ENCODE data around the gene TRHDE. TPM values are rescaled to one million over a fixed set of nuclear protein-coding genes. Genes with fewer than 3 reads are reported as not detected.
A peak's percentile ranks its signal among the peaks of the same experiment; 100 is the strongest.

TRHDE gene
- total RNA-seq, 1 experiment from 2014 or later, result 16.5 TPM

DNA sequence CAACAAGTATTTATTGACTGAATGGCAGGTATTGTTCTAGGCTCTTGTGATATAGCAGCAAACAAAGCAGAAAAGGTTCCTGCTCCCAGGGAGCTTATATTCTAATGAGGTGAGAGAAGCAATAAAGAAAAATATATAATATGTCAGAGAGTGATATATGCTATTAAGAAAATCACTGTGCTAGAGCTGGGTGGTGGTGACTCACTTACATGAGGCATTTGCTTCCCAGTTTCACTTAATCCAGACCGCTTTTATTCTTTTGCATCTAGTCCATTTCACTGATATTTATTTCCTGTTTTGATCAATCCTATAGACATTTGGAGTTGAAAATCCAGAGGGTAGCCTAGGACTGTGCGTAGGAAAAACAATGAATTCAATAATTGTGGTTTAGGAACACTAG lies 17.5 kb downstream of the TRHDE start:
- POLR2A ChIA-PET (ENCODE audit: unreplicated experiment), result no interaction called here
- intact Hi-C loops (cut with micrococcal nuclease), result no loop called here

DNA sequence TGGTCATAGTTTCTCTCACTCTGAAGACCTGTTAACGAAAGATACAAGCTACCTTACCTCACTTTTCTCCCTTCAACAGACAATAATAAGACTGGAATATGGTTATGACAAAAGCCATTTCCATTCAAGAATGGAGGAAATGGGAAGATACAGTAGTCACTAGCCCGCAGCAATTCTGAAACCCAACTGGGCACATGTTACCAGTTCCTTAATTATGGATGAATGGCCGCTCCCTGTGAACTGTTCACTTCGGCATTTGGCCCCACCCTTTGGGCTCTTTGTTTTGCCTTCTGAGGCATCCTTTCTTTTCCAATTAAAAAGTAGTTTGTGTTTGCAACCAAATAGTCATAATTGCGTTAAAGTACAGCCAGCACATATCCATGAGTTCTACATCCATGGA lies 19.0 kb downstream of the TRHDE start:
- no peak overlapping the region for H3K4me2 ChIP-seq (ENCODE audit: low read length)
- H3K4me3 ChIP-seq (ENCODE audit: low read length), result no peak overlapping the region
- ATAC-seq (no peak), DNase-seq (no peak)
- TF ChIP-seq EZH2phosphoT487 (IDR thresholded peaks at IDR 0.05; ENCODE audit: borderline replicate concordance, low read length) (no peak), EZH2 (IDR thresholded peaks at IDR 0.05; ENCODE audit: low read length, unreplicated experiment) (no peak)
- TF ChIP-seq, protein P1, sequence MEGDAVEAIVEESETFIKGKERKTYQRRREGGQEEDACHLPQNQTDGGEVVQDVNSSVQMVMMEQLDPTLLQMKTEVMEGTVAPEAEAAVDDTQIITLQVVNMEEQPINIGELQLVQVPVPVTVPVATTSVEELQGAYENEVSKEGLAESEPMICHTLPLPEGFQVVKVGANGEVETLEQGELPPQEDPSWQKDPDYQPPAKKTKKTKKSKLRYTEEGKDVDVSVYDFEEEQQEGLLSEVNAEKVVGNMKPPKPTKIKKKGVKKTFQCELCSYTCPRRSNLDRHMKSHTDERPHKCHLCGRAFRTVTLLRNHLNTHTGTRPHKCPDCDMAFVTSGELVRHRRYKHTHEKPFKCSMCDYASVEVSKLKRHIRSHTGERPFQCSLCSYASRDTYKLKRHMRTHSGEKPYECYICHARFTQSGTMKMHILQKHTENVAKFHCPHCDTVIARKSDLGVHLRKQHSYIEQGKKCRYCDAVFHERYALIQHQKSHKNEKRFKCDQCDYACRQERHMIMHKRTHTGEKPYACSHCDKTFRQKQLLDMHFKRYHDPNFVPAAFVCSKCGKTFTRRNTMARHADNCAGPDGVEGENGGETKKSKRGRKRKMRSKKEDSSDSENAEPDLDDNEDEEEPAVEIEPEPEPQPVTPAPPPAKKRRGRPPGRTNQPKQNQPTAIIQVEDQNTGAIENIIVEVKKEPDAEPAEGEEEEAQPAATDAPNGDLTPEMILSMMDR (conservative IDR thresholded peaks at IDR 0.05; ENCODE audit: low read depth, low read length), result no peak
- no peaks in the 10 kb centered on the region for H3K9me2 ChIP-seq (replicated peaks; ENCODE audit: low read length)
- intact Hi-C loops (cut with micrococcal nuclease), result no loop called here
- no peaks in the 10 kb centered on the region for H3K27me3 ChIP-seq (ENCODE audit: low read length)
- H3K36me3 ChIP-seq (ENCODE audit: low read depth, low read length), result peaks cover 16% of the 10 kb centered on the region
- BruUV-seq (replicated peaks), result no TSS peak
- H2AFZ ChIP-seq (ENCODE audit: low read length), result no peak overlapping the region
- no peak overlapping the region for H3K27ac ChIP-seq (ENCODE audit: low read length)
- H3K9me3 ChIP-seq (ENCODE audit: low read length), result no peaks in the 10 kb centered on the region
- no peaks in the 10 kb centered on the region for H4K20me1 ChIP-seq (ENCODE audit: low read length)
- H3K4me1 ChIP-seq (ENCODE audit: insufficient read depth, low read length), result peaks cover 30% of the 10 kb centered on the region
- H3K9ac ChIP-seq (ENCODE audit: low read length), result no peak overlapping the region
- ChIA-PET CTCF (no interaction called here), POLR2A (ENCODE audit: unreplicated experiment) (interaction anchor here (0.7 kb wide), 1 partner anchor 20 kb away, joined by 3 read pairs; no protein-coding TSS in a partner anchor)
- peaks cover 10% of the 10 kb centered on the region for H3F3A ChIP-seq (ENCODE audit: low read length, unreplicated experiment)
- peaks cover 14% of the 10 kb centered on the region for H3K79me2 ChIP-seq (ENCODE audit: low read length)

More for the DNA sequence above, 17.5 kb downstream of the TRHDE start:
- ATAC-seq, result 0 out of 2 replicates have a peak, but pooled peaks have one; percentile 35
- Histone ChIP-seq H3K27me3 (ENCODE audit: low read length) (no peaks in the 10 kb centered on the region), H3K79me2 (ENCODE audit: low read length) (peaks cover 21% of the 10 kb centered on the region), H3K36me3 (ENCODE audit: low read depth, low read length) (peaks cover 16% of the 10 kb centered on the region), H3K9ac (ENCODE audit: low read length) (no peak overlapping the region), H3F3A (ENCODE audit: low read length, unreplicated experiment) (no peaks in the 10 kb centered on the region), H2AFZ (ENCODE audit: low read length) (no peak overlapping the region), H3K9me2 (replicated peaks; ENCODE audit: low read length) (no peaks in the 10 kb centered on the region), H4K20me1 (ENCODE audit: low read length) (no peaks in the 10 kb centered on the region), H3K27ac (ENCODE audit: low read length) (no peak overlapping the region), H3K9me3 (ENCODE audit: low read length) (no peaks in the 10 kb centered on the region), H3K4me1 (ENCODE audit: insufficient read depth, low read length) (peaks cover 16% of the 10 kb centered on the region), H3K4me3 (ENCODE audit: low read length) (no peak overlapping the region), H3K4me2 (ENCODE audit: low read length) (no peak overlapping the region)
- CTCF ChIA-PET, result no interaction called here
- no peak for DNase-seq
- no TSS peak for BruUV-seq (replicated peaks)
- no peak for TF ChIP-seq EZH2 (IDR thresholded peaks at IDR 0.05; ENCODE audit: low read length, unreplicated experiment)
- TF ChIP-seq EZH2phosphoT487 (IDR thresholded peaks at IDR 0.05; ENCODE audit: borderline replicate concordance, low read length), result no peak
- TF ChIP-seq, protein P1 (conservative IDR thresholded peaks at IDR 0.05; ENCODE audit: low read depth, low read length), result no peak

DNA sequence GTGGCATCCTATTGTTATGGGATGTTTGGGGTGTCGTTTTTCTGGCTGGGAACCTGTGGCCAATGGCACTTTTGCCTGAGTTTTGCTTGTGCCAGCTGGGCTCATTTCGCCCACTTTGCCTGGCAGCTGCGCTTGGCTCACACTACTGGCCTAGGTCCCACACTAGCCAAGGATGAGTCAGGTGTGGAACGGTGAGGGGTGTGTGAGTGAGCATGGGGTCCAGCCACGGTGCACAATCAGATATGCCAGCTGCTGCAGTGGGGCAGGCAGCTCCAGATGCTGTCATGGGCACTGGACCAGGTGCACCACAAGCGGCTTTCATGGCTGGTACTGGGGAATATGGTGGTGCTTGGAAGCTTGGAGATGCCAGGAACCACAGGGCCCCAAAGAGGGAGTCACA lies 21.5 kb downstream of the TRHDE start:
- ATAC-seq, result no peak
- TF ChIP-seq, protein P1 (conservative IDR thresholded peaks at IDR 0.05; ENCODE audit: low read depth, low read length), result no peak
- TF ChIP-seq EZH2phosphoT487 (IDR thresholded peaks at IDR 0.05; ENCODE audit: borderline replicate concordance, low read length), result no peak
- no peak for TF ChIP-seq EZH2 (IDR thresholded peaks at IDR 0.05; ENCODE audit: low read length, unreplicated experiment)
- BruUV-seq (replicated peaks), result no TSS peak

More for the DNA sequence above, 21.5 kb downstream of the TRHDE start:
- H3K9me2 ChIP-seq (replicated peaks; ENCODE audit: low read length), result no peaks in the 10 kb centered on the region
- H4K20me1 ChIP-seq (ENCODE audit: low read length), result no peaks in the 10 kb centered on the region
- no peak overlapping the region for H3K4me3 ChIP-seq (ENCODE audit: low read length)
- ChIA-PET CTCF (no interaction called here), POLR2A (ENCODE audit: unreplicated experiment) (no interaction called here)
- H3K4me1 ChIP-seq (ENCODE audit: insufficient read depth, low read length), result peaks cover 44% of the 10 kb centered on the region
- intact Hi-C loops (cut with micrococcal nuclease), result no loop called here
- no peak overlapping the region for H3K27ac ChIP-seq (ENCODE audit: low read length)
- peaks cover 9% of the 10 kb centered on the region for H3K36me3 ChIP-seq (ENCODE audit: low read depth, low read length)
- H3F3A ChIP-seq (ENCODE audit: low read length, unreplicated experiment), result peaks cover 11% of the 10 kb centered on the region
- H3K9ac ChIP-seq (ENCODE audit: low read length), result no peak overlapping the region
- H3K79me2 ChIP-seq (ENCODE audit: low read length), result peaks cover 27% of the 10 kb centered on the region
- no peak overlapping the region for H2AFZ ChIP-seq (ENCODE audit: low read length)
- no peak overlapping the region for H3K4me2 ChIP-seq (ENCODE audit: low read length)
- DNase-seq, result peak; percentile 46
- H3K9me3 ChIP-seq (ENCODE audit: low read length), result no peaks in the 10 kb centered on the region
- no peaks in the 10 kb centered on the region for H3K27me3 ChIP-seq (ENCODE audit: low read length)
